Osteoblast (primary cell): Measurements from ENCODE around the gene RASL10A. TPM values are rescaled to one million over a fixed set of nuclear protein-coding genes. Genes with fewer than 3 reads are reported as not detected.
A peak's percentile ranks its signal among the peaks of the same experiment; 100 is the strongest.
"Not testable (repeated sequence)": the region's sequence is repeated elsewhere in the genome, so short reads cannot be mapped to it uniquely, and the experiment has no call there.

ENCODE experiments used
- DNase-seq: peaks from one replicate; pipeline ENCODE4 v3.0.0; 2011; ENCODE audit warnings: low spot score, mixed read lengths; ENCODE audit not compliant: insufficient read length; ENCODE audit errors: missing footprints
- H2AFZ ChIP-seq: 2 replicates; pipeline ENCODE4 v1.6.0; 2011; ENCODE audit warnings: mild to moderate bottlenecking, low read length
- H3K27ac ChIP-seq: 2 replicates; pipeline ENCODE4 v1.5.1; 2011; ENCODE audit warnings: mild to moderate bottlenecking, low read depth, low read length, moderate library complexity
- H3K27me3 ChIP-seq: 2 replicates; pipeline ENCODE4 v1.6.0; 2012; ENCODE audit warnings: mild to moderate bottlenecking, control low read depth, inconsistent platforms, low read length, moderate library complexity; ENCODE audit not compliant: insufficient read depth
- H3K36me3 ChIP-seq: 2 replicates; pipeline ENCODE4 v1.5.1; 2011; ENCODE audit warnings: mild to moderate bottlenecking, low read length, control low read depth, moderate library complexity; ENCODE audit not compliant: insufficient read depth
- H3K4me1 ChIP-seq: 2 replicates; pipeline ENCODE4 v1.5.1; 2011; ENCODE audit warnings: mild to moderate bottlenecking, low read length, control low read depth, moderate library complexity; ENCODE audit not compliant: insufficient read depth
- H3K4me2 ChIP-seq: 2 replicates; pipeline ENCODE4 v1.6.0; 2011; ENCODE audit warnings: mild to moderate bottlenecking, low read length; ENCODE audit not compliant: insufficient read depth
- H3K4me3 ChIP-seq: fragments of 200-600 bp; sonication (generic); 3 replicates; pipeline ENCODE4 v1.5.1; 2012; ENCODE audit warnings: mild to moderate bottlenecking, low read length, inconsistent platforms; ENCODE audit not compliant: insufficient read depth
- H3K79me2 ChIP-seq: 2 replicates; pipeline ENCODE4 v1.6.0; 2012; ENCODE audit warnings: mild to moderate bottlenecking, low read length, control low read depth, inconsistent platforms; ENCODE audit not compliant: insufficient read depth
- H3K9me3 ChIP-seq: 2 replicates; pipeline ENCODE4 v1.5.1; 2011; ENCODE audit warnings: low read depth, low read length, control low read depth
- H4K20me1 ChIP-seq: 2 replicates; pipeline ENCODE4 v1.6.0; 2012; ENCODE audit warnings: mild to moderate bottlenecking, low read length, control low read depth; ENCODE audit not compliant: insufficient read depth
- CTCF ChIP-seq: IDR thresholded peaks from 2 replicates; pipeline ENCODE4 v1.5.1; 2011; ENCODE audit warnings: mild to moderate bottlenecking, low read depth, low read length, moderate library complexity; ENCODE audit errors: extremely low read depth
- total RNA-seq: library from RNA; depleted of rRNA; stranded (reverse); fragments of >200 nt; gene quantifications from 2 replicates; pipeline ENCODE4 v1.2.3, GENCODE V29; 2012

RASL10A gene
- total RNA-seq, 1 donor, result not detected

- Histone ChIP-seq H3K4me2 (no peak overlapping the region), H4K20me1 (no peaks in the 10 kb centered on the region), H2AFZ (no peak overlapping the region), H3K9me3 (no peaks in the 10 kb centered on the region), H3K27ac (no peak overlapping the region), H3K27me3 (no peaks in the 10 kb centered on the region), H3K4me1 (peaks cover 3% of the 10 kb centered on the region), H3K4me3 (no peak overlapping the region), H3K79me2 (no peaks in the 10 kb centered on the region), H3K36me3 (peaks cover 59% of the 10 kb centered on the region)
- no peak for TF ChIP-seq CTCF
- DNase-seq, result peak; percentile 35
Observed at GRCh38 chr22:29348956-29349355, 33.5 kb upstream of the RASL10A start.

- Histone ChIP-seq H3K27me3 (no peaks in the 10 kb centered on the region), H3K27ac (no peak overlapping the region), H3K79me2 (no peaks in the 10 kb centered on the region), H3K4me1 (peaks cover 3% of the 10 kb centered on the region), H4K20me1 (peaks cover 2% of the 10 kb centered on the region), H3K4me2 (no peak overlapping the region), H3K36me3 (peaks cover 52% of the 10 kb centered on the region), H2AFZ (no peak overlapping the region), H3K9me3 (no peaks in the 10 kb centered on the region), H3K4me3 (no peak overlapping the region)
- DNase-seq, result peak; percentile 26
- no peak for TF ChIP-seq CTCF
Observed at GRCh38 chr22:29348041-29348440, 32.5 kb upstream of the RASL10A start.

- H3K27ac ChIP-seq, result no peak overlapping the region
- H3K79me2 ChIP-seq, result no peaks in the 10 kb centered on the region
- H3K27me3 ChIP-seq, result no peaks in the 10 kb centered on the region
- H3K36me3 ChIP-seq, result peaks cover 53% of the 10 kb centered on the region
- H3K4me1 ChIP-seq, result peaks cover 3% of the 10 kb centered on the region
- H3K4me3 ChIP-seq, result no peak overlapping the region
- TF ChIP-seq CTCF, result no peak
- H2AFZ ChIP-seq, result no peak overlapping the region
- peaks cover 6% of the 10 kb centered on the region for H4K20me1 ChIP-seq
- H3K4me2 ChIP-seq, result no peak overlapping the region
- no peaks in the 10 kb centered on the region for H3K9me3 ChIP-seq
- DNase-seq, result peak; percentile 35
Observed at GRCh38 chr22:29346659-29347058, 31.2 kb upstream of the RASL10A start.

GRCh38 chr22:29345932-29346331, 30.4 kb upstream of the RASL10A start:
- Histone ChIP-seq H3K27ac (no peak overlapping the region), H3K9me3 (no peaks in the 10 kb centered on the region), H3K27me3 (no peaks in the 10 kb centered on the region), H3K4me1 (peaks cover 3% of the 10 kb centered on the region), H3K4me3 (no peak overlapping the region), H3K79me2 (no peaks in the 10 kb centered on the region), H3K4me2 (no peak overlapping the region), H2AFZ (no peak overlapping the region), H3K36me3 (peaks cover 53% of the 10 kb centered on the region), H4K20me1 (peaks cover 6% of the 10 kb centered on the region)
- DNase-seq, result peak; percentile 48
- TF ChIP-seq CTCF, result no peak

- H3K27ac ChIP-seq, H3K9me3 ChIP-seq, DNase-seq, H3K4me1 ChIP-seq, H3K4me3 ChIP-seq, H3K27me3 ChIP-seq, H2AFZ ChIP-seq, H3K79me2 ChIP-seq, H3K4me2 ChIP-seq: not testable (repeated sequence)
- Histone ChIP-seq H4K20me1 (peaks cover 10% of the 10 kb centered on the region), H3K36me3 (peaks cover 53% of the 10 kb centered on the region)
Observed at GRCh38 chr22:29344889-29345288, 29.4 kb upstream of the RASL10A start.
